HG03060 (cell line): ENCODE results near the gene BACH1.
"Not testable (repeated sequence)": the region's sequence is repeated elsewhere in the genome, so short reads cannot be mapped to it uniquely, and the experiment has no call there.

Source experiments
- ATAC-seq: cut with Tn5 transposase; IDR thresholded peaks from one replicate; pipeline ENCODE4 v1.9.1; 2021; ENCODE audit warnings: low read depth, moderate number of reproducible peaks; ENCODE audit not compliant: unreplicated experiment

BACH1 gene

GRCh38 chr21:29342363-29342957 is 43.7 kb downstream of the BACH1 start:
- no peak for ATAC-seq

GRCh38 chr21:29343519-29343918 is 44.8 kb downstream of the BACH1 start:
- no peak for ATAC-seq

- ATAC-seq, result no peak
Measured at GRCh38 chr21:29346281-29346680, 47.6 kb downstream of the BACH1 start.

GRCh38 chr21:29346771-29347170 is 48.0 kb downstream of the BACH1 start:
- ATAC-seq, result no peak

- ATAC-seq, result no peak
Measured at GRCh38 chr21:29347274-29347681, 48.6 kb downstream of the BACH1 start.

- no peak for ATAC-seq
Measured at GRCh38 chr21:29349702-29350101, 51.0 kb downstream of the BACH1 start.

GRCh38 chr21:29350246-29350779 is 51.6 kb downstream of the BACH1 start:
- no peak for ATAC-seq

GRCh38 chr21:29351691-29352090 is 53.0 kb downstream of the BACH1 start:
- ATAC-seq, result no peak

- ATAC-seq, result not testable (repeated sequence)
Measured at GRCh38 chr21:29355043-29355710, 56.5 kb downstream of the BACH1 start.

GRCh38 chr21:29356291-29356690 is 57.6 kb downstream of the BACH1 start:
- ATAC-seq, result not testable (repeated sequence)

- not testable (repeated sequence) for ATAC-seq
Measured at GRCh38 chr21:29356810-29357209, 58.1 kb downstream of the BACH1 start.

- ATAC-seq, result no peak
Measured at GRCh38 chr21:29359718-29360117, 61.0 kb downstream of the BACH1 start.

GRCh38 chr21:29360799-29361765 is 62.4 kb downstream of the BACH1 start:
- ATAC-seq, result no peak

- no peak for ATAC-seq
Measured at GRCh38 chr21:29362758-29363157, 64.0 kb downstream of the BACH1 start.

- no peak for ATAC-seq
Measured at GRCh38 chr21:29365661-29366265, 67.0 kb downstream of the BACH1 start.

- ATAC-seq, result no peak
Measured at GRCh38 chr21:29366532-29366931, 67.8 kb downstream of the BACH1 start.

- ATAC-seq, result no peak
Measured at GRCh38 chr21:29367335-29367734, 68.6 kb downstream of the BACH1 start.

- ATAC-seq, result no peak
Measured at GRCh38 chr21:29368906-29369305, 70.2 kb downstream of the BACH1 start.

- no peak for ATAC-seq
Measured at GRCh38 chr21:29371464-29371863, 72.7 kb downstream of the BACH1 start.

GRCh38 chr21:29372063-29372802 is 73.5 kb downstream of the BACH1 start:
- ATAC-seq, result peak; percentile 65
